Measurements from ENCODE around the gene TRABD2B.

Gene TRABD2B

GRCh38 chr1:47745715-47746609, 251.2 kb downstream of the TRABD2B start:
- Mint-ChIP-seq H3K27me3 (peaks cover 38% of the 10 kb centered on the region), H3K4me1 (no peaks in the 10 kb centered on the region), H3K9me3 (peaks cover 20% of the 10 kb centered on the region), H3K4me3 (no peak overlapping the region), H3K36me3 (ENCODE audit: insufficient read depth) (no peaks in the 10 kb centered on the region), H3K27ac (ENCODE audit: low read depth) (no peak overlapping the region)
- no peak for ATAC-seq (replicated peaks; ENCODE audit: extremely low read depth, poor library complexity, severe bottlenecking)
- DNase-seq (ENCODE audit: low spot score in 2 of 2): no peak

GRCh38 chr1:47742890-47743760, 254.1 kb downstream of the TRABD2B start:
- H3K9me3 Mint-ChIP-seq: peaks cover 27% of the 10 kb centered on the region
- no peaks in the 10 kb centered on the region for H3K4me1 Mint-ChIP-seq

GRCh38 chr1:47738560-47739182, 258.5 kb downstream of the TRABD2B start:
- Mint-ChIP-seq H3K27ac (ENCODE audit: low read depth) (no peak overlapping the region), H3K36me3 (ENCODE audit: insufficient read depth) (peaks cover 1% of the 10 kb centered on the region), H3K4me3 (no peak overlapping the region), H3K4me1 (no peaks in the 10 kb centered on the region), H3K9me3 (peaks cover 27% of the 10 kb centered on the region), H3K27me3 (peaks cover 77% of the 10 kb centered on the region)
- DNase-seq (ENCODE audit: low spot score in 2 of 2): no peak
- ATAC-seq (replicated peaks; ENCODE audit: extremely low read depth, poor library complexity, severe bottlenecking): no peak

More at GRCh38 chr1:47742890-47743760, 254.1 kb downstream of the TRABD2B start:
- H3K27me3 Mint-ChIP-seq: peaks cover 52% of the 10 kb centered on the region
- DNase-seq (ENCODE audit: low spot score in 2 of 2) (no peak), ATAC-seq (replicated peaks; ENCODE audit: extremely low read depth, poor library complexity, severe bottlenecking) (no peak)
- H3K4me3 Mint-ChIP-seq: no peak overlapping the region
- no peak overlapping the region for H3K27ac Mint-ChIP-seq (ENCODE audit: low read depth)
- H3K36me3 Mint-ChIP-seq (ENCODE audit: insufficient read depth): no peaks in the 10 kb centered on the region

DNA sequence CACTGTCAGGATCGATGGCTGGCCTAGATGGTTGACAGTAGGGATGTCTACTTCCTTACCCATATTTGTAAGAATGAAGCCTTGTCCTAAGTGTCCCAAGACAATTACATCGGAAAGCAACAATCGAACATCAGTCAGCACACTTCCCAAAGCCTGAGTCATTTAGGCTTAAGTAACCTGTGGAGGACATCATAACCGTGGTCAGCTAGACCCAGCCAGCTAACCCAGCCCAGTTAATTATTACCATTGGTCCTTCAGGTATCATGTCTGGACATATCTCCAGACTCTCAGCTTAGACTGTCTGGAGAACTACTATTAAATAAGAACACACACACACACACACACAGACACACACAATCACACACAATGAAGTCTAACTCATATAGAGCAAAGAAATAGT, 264.7 kb downstream of the TRABD2B start:
- no peaks in the 10 kb centered on the region for H3K36me3 Mint-ChIP-seq (ENCODE audit: insufficient read depth)

DNA sequence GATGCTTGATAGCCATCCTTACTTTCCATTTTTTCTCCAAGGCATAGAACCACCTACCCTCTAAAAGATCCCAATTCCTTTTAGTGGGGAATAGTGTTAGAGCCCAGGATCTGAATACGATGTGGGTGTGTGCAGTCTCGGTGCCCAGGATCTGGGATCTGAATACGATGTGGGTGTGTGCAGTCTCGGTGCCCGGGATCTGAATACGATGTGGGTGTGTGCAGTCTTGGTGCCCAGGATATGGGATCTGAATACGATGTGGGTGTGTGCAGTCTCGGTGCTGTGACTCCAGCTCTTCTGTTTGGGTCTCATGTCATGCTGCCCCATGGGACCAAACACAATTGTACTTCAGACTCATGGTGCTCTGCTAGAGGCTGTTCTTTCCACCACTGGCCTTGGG, 265.5 kb downstream of the TRABD2B start:
- no peaks in the 10 kb centered on the region for H3K4me1 Mint-ChIP-seq
- no peak overlapping the region for H3K27ac Mint-ChIP-seq (ENCODE audit: low read depth)
- no peak overlapping the region for H3K4me3 Mint-ChIP-seq
- DNase-seq (ENCODE audit: low spot score in 2 of 2) (no peak), ATAC-seq (replicated peaks; ENCODE audit: extremely low read depth, poor library complexity, severe bottlenecking) (no peak)
- H3K27me3 Mint-ChIP-seq: peaks cover 65% of the 10 kb centered on the region
- no peaks in the 10 kb centered on the region for H3K9me3 Mint-ChIP-seq
- H3K36me3 Mint-ChIP-seq (ENCODE audit: insufficient read depth): no peaks in the 10 kb centered on the region

More for the DNA sequence above, 264.7 kb downstream of the TRABD2B start:
- no peak overlapping the region for H3K4me3 Mint-ChIP-seq
- DNase-seq (ENCODE audit: low spot score in 2 of 2): no peak
- H3K27me3 Mint-ChIP-seq: peaks cover 65% of the 10 kb centered on the region
- H3K9me3 Mint-ChIP-seq: no peaks in the 10 kb centered on the region
- ATAC-seq (replicated peaks; ENCODE audit: extremely low read depth, poor library complexity, severe bottlenecking): no peak
- H3K27ac Mint-ChIP-seq (ENCODE audit: low read depth): no peak overlapping the region
- no peaks in the 10 kb centered on the region for H3K4me1 Mint-ChIP-seq

- Mint-ChIP-seq H3K4me3 (no peak overlapping the region), H3K27ac (ENCODE audit: low read depth) (no peak overlapping the region), H3K4me1 (peaks cover 7% of the 10 kb centered on the region), H3K27me3 (peaks cover 57% of the 10 kb centered on the region), H3K36me3 (ENCODE audit: insufficient read depth) (no peaks in the 10 kb centered on the region), H3K9me3 (no peaks in the 10 kb centered on the region)
- no peak for DNase-seq (ENCODE audit: low spot score in 2 of 2)
- ATAC-seq (replicated peaks; ENCODE audit: extremely low read depth, poor library complexity, severe bottlenecking): no peak
Observed at GRCh38 chr1:47729685-47730084, 267.5 kb downstream of the TRABD2B start.

DNA sequence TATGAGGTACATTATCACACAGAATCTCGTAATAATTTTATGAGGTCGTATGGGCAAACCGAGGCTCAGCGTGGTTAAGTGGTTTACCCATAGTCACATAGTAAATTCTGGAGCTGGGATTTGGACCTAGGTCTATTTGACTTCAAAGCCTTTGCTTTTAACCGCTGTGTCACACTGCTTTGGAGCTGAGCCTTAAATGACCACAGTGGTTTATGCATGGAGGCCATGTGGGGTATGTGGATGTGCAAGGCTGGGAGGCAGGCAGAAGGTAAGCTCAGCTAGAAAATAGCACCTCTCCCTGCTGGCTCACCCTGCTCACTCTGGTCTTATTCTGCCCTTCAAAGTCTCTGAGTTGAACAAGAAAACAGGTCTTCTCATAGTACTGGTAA, 269.5 kb downstream of the TRABD2B start:
- peaks cover 60% of the 10 kb centered on the region for H3K27me3 Mint-ChIP-seq
- ATAC-seq (replicated peaks; ENCODE audit: extremely low read depth, poor library complexity, severe bottlenecking) (no peak), DNase-seq (ENCODE audit: low spot score in 2 of 2) (no peak)
- no peak overlapping the region for H3K4me3 Mint-ChIP-seq
- H3K36me3 Mint-ChIP-seq (ENCODE audit: insufficient read depth): peaks cover 3% of the 10 kb centered on the region
- H3K4me1 Mint-ChIP-seq: peaks cover 7% of the 10 kb centered on the region
- no peaks in the 10 kb centered on the region for H3K9me3 Mint-ChIP-seq
- H3K27ac Mint-ChIP-seq (ENCODE audit: low read depth): no peak overlapping the region

- H3K36me3 Mint-ChIP-seq (ENCODE audit: insufficient read depth): peaks cover 3% of the 10 kb centered on the region
- H3K27me3 Mint-ChIP-seq: peaks cover 61% of the 10 kb centered on the region
- no peak for ATAC-seq (replicated peaks; ENCODE audit: extremely low read depth, poor library complexity, severe bottlenecking)
- H3K9me3 Mint-ChIP-seq: no peaks in the 10 kb centered on the region
- H3K4me1 Mint-ChIP-seq: peaks cover 7% of the 10 kb centered on the region
- H3K4me3 Mint-ChIP-seq: no peak overlapping the region
- no peak overlapping the region for H3K27ac Mint-ChIP-seq (ENCODE audit: low read depth)
- no peak for DNase-seq (ENCODE audit: low spot score in 2 of 2)
Observed at GRCh38 chr1:47727051-47727696, 270.0 kb downstream of the TRABD2B start.

DNA sequence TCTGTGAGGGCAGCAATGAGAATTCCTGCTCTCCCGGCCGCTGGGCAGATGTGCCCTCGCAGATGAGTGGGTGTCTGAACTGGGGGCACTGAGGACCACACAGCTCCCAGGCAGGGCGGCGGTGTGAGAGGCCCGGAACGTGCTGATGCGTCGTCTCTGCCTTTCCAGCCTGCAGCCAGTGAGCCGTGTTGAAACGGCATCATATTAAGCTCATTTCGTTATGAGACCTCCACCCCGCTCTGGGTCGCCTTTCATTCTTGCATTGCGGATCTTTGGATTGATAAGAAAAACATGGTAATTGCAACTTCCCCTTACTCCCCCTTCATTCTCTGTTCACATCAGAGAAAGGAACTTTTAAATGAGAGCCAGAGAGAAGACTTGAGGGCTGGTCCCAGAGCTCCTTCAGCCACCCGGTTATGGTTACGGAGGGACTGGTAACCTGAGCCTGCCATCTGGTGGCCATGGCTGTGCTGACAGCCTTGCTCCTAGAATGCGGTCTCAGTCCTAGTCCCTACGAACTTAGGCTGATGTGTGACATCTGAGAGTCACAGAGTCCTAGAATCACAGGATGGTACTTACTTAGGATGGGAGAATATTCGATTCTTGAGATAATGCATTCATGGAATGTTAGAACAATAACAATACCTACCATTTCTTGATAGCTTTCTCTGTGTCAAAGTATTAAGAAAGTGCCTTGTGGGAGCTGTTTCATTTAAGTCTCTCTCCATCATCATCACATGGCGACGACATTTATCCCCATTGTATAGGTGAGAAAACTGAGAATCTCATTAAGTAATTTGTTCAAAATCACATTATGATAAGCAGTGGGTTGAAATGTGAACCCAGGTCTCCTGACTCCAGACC, 271.0 kb downstream of the TRABD2B start:
- H3K27ac Mint-ChIP-seq (ENCODE audit: low read depth): no peak overlapping the region
- H3K27me3 Mint-ChIP-seq: peaks cover 60% of the 10 kb centered on the region
- peak overlapping the region; percentile 37 for H3K4me3 Mint-ChIP-seq
- peaks cover 7% of the 10 kb centered on the region for H3K4me1 Mint-ChIP-seq
- ATAC-seq (replicated peaks; ENCODE audit: extremely low read depth, poor library complexity, severe bottlenecking): peak; percentile 69
- peaks cover 3% of the 10 kb centered on the region for H3K36me3 Mint-ChIP-seq (ENCODE audit: insufficient read depth)
- DNase-seq (ENCODE audit: low spot score in 2 of 2): peak; percentile 26 to 33
- no peaks in the 10 kb centered on the region for H3K9me3 Mint-ChIP-seq

DNA sequence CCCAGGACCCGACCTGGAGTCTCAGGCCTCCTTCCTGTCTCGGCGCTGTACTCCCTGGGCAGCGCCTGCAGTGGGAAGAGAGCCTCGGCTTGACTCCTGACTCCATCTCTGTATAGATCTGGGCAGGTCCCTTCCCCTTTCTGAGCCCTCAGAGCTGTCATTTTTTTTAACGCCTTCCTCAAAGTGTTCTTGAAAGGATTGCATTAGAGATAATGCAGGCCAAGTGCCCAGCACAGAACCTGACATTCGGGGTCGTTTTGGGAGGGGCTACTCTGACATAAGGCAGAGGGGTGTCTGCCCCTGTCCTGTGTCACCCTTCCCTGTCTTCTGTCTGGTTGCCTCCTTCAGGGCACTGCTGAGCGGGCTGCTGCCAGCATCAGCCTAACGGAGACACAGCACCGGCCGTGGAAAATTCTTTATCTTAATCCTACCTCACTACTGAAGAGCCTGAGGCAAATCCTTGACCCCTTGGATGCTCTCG, 271.6 kb downstream of the TRABD2B start:
- Mint-ChIP-seq H3K36me3 (ENCODE audit: insufficient read depth) (peaks cover 3% of the 10 kb centered on the region), H3K4me3 (no peak overlapping the region), H3K9me3 (no peaks in the 10 kb centered on the region), H3K27ac (ENCODE audit: low read depth) (no peak overlapping the region), H3K4me1 (peaks cover 7% of the 10 kb centered on the region), H3K27me3 (peaks cover 54% of the 10 kb centered on the region)
- ATAC-seq (replicated peaks; ENCODE audit: extremely low read depth, poor library complexity, severe bottlenecking) (no peak), DNase-seq (ENCODE audit: low spot score in 2 of 2) (no peak)

DNA sequence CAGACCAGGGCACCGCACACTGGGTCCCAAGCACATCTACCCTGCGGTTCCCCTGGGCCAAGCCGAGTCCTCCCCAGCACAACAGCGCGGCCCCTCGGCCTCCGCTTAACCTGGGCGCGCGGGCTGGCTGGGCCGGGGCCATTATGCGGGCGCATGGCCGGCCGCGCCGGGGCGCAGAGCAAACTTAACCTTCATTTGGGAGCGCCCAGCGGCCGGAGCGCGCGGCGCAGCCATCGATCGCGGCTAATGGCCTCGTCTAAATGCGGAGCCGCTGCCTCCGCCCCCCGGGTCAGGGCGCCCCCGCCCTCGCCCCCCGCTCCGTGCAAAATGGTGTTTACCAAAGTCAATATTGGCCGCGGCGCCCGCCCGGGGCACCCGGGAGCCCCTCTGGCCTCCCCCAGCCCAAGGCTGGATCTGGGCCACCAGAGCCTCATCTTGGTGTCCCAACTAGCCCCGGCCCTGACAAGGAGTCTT, 272.1 kb downstream of the TRABD2B start:
- DNase-seq (ENCODE audit: low spot score in 2 of 2): no peak
- Mint-ChIP-seq H3K36me3 (ENCODE audit: insufficient read depth) (peaks cover 3% of the 10 kb centered on the region), H3K4me1 (peaks cover 7% of the 10 kb centered on the region), H3K4me3 (no peak overlapping the region), H3K9me3 (no peaks in the 10 kb centered on the region), H3K27me3 (peaks cover 56% of the 10 kb centered on the region), H3K27ac (ENCODE audit: low read depth) (no peak overlapping the region)
- ATAC-seq (replicated peaks; ENCODE audit: extremely low read depth, poor library complexity, severe bottlenecking): no peak
